Measurements from ENCODE around the gene FAM174B.

The FAM174B gene

DNA sequence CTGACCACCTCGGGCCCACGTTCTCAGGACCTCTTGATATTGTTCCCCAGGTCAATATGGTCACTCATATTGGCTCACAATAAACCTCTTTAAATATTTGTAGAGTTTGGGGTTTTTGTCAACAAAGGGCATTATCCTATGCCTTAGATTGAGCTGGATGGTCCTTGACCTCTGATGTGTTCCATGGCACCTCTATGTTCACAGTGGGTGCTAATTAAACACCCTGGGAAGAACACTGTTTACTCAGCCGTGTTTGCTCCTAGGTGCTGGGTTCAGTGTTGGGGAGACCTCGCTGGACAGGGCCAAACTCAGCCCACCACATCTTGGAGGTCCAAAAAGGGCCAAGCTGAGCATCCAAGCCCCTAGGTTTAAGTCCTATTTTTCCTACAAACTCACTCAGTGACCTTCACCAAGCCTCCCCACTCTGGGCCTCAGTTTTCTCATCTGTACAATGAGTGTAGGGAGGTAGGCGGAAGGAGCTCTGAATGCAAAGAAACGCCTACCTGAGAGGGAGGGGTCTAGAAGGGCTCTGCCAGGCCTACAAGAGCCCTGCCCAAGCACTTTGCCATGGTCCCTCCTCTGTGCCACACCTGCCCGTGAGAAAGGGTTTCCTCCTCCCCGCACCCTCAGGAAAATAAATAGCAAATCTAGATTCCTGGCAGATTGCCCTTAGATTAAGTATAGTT lies 7.2 kb downstream of the FAM174B start:
- CTCF ChIA-PET: no interaction called here
- H3K4me3 ChIP-seq (ENCODE audit: low read depth, low read length): no peak overlapping the region
- TF ChIP-seq, protein P1, sequence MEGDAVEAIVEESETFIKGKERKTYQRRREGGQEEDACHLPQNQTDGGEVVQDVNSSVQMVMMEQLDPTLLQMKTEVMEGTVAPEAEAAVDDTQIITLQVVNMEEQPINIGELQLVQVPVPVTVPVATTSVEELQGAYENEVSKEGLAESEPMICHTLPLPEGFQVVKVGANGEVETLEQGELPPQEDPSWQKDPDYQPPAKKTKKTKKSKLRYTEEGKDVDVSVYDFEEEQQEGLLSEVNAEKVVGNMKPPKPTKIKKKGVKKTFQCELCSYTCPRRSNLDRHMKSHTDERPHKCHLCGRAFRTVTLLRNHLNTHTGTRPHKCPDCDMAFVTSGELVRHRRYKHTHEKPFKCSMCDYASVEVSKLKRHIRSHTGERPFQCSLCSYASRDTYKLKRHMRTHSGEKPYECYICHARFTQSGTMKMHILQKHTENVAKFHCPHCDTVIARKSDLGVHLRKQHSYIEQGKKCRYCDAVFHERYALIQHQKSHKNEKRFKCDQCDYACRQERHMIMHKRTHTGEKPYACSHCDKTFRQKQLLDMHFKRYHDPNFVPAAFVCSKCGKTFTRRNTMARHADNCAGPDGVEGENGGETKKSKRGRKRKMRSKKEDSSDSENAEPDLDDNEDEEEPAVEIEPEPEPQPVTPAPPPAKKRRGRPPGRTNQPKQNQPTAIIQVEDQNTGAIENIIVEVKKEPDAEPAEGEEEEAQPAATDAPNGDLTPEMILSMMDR (IDR thresholded peaks at IDR 0.05; ENCODE audit: insufficient read depth, low read length, missing control alignments): no peak
- POLR2A ChIA-PET: no interaction called here
- no peak for DNase-seq (ENCODE audit: low read depth, low spot score)

DNA sequence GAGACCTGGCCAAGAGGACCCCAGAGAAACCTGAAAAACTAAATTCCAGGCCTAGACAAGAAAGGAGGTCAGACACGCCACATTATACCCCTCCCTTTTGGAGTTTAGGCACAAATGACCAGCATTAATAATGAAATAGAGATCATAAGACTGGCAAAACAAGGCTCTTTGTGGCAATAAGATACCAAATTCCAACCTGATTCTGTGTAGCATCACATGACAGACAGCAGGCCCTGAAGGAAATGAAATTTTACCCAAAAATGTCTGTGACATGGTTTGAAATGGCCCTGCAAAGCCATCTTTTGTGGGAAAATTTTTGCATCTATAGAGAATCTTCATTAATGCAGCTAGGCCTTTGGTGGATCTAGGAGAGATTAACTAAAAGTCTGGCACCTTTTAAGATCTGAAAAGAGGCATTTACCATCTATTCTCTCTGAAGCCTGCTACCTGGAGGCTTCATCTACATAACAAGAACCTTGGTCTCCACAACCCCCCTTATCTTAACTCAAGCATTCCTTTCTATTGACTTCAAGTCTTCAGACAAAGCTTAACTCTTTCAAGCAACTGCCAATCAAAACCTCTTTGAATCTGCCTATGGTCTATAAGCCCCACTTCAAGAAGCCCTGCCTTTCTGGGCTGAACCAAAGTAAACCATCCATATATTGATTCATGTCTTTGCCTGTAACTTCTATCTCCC lies 8.0 kb downstream of the FAM174B start:
- H3K4me3 ChIP-seq (ENCODE audit: low read depth, low read length): no peak overlapping the region
- POLR2A ChIA-PET: no interaction called here
- CTCF ChIA-PET: no interaction called here
- no peak for DNase-seq (ENCODE audit: low read depth, low spot score)
- TF ChIP-seq, protein P1 (IDR thresholded peaks at IDR 0.05; ENCODE audit: insufficient read depth, low read length, missing control alignments): no peak

- no peak overlapping the region for H3K4me3 ChIP-seq (ENCODE audit: low read depth, low read length)
- ChIA-PET POLR2A (no interaction called here), CTCF (no interaction called here)
- TF ChIP-seq, protein P1 (IDR thresholded peaks at IDR 0.05; ENCODE audit: insufficient read depth, low read length, missing control alignments): no peak
- no peak for DNase-seq (ENCODE audit: low read depth, low spot score)
These were observed 9.4 kb downstream of the FAM174B start for GRCh38 chr15:92646216-92646615.

GRCh38 chr15:92645731-92646130 lies 9.8 kb downstream of the FAM174B start:
- H3K4me3 ChIP-seq (ENCODE audit: low read depth, low read length): no peak overlapping the region
- CTCF ChIA-PET: no interaction called here
- POLR2A ChIA-PET: interaction anchor here (0.6 kb wide), 1 partner anchor 9 kb away, joined by 3 read pairs; no protein-coding TSS in a partner anchor
- TF ChIP-seq, protein P1 (IDR thresholded peaks at IDR 0.05; ENCODE audit: insufficient read depth, low read length, missing control alignments): no peak
- DNase-seq (ENCODE audit: low read depth, low spot score): no peak

DNA sequence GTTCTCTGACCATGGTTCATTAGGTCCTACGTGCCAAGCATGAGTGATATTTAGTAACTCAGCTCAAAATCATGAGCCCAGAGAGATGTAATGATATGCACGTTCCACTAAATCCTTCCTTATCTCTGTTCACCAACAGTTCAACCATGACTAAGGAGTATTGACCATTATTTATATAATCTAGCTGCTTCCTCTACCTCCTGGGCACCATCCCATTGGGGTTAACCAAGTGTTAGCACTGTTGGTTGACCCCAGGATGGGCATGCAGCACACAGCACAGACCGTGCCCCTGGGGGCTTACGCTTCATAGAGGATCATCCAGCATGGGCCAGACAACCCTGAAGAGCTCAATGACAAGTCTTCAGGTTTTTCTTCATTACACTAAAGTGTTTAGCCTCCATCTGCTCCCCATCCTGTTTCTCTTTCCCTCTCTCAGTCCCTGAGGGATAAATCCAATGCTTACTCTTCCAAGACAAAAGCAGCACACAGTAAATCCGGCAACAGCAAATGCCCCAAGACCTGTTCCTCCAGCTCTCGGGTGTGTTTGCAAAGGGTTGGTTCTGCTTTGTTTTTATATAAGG lies 10.4 kb downstream of the FAM174B start:
- POLR2A ChIA-PET: interaction anchor here (0.6 kb wide), 1 partner anchor 9 kb away, joined by 3 read pairs; no protein-coding TSS in a partner anchor
- TF ChIP-seq, protein P1 (IDR thresholded peaks at IDR 0.05; ENCODE audit: insufficient read depth, low read length, missing control alignments): no peak
- no peak for DNase-seq (ENCODE audit: low read depth, low spot score)
- CTCF ChIA-PET: no interaction called here
- H3K4me3 ChIP-seq (ENCODE audit: low read depth, low read length): no peak overlapping the region

All from AG04449 (cell line).